CD4-positive, alpha-beta T cell treated with Interleukin-10 for 1 hour (primary cell): ENCODE data around the gene REV1.
"Not testable (repeated sequence)": the region's sequence is repeated elsewhere in the genome, so short reads cannot be mapped to it uniquely, and the experiment has no call there.

Experiments used
- DNase-seq: peaks from one replicate; pipeline ENCODE4 v3.0.0-alpha.2; 2020

The REV1 gene

DNA sequence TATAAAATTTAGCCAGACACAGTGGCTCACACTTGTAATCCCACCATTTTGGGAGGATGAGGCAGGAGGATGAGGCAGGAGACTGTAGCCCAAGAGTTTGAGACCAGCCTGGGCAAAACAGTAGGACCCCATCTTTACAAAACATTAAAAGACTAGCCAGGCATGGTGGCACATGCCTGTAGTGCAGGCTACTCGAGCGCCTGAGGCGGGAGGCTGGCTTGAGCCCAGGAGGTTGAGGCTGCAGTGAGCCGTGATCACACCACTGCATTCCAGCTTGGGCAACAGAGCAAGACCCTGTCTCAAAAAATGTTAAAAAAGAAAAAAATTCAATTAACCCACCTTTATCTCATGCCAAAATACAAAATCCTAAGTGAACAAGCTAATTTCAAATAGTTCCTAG is 4.0 kb downstream of the REV1 start:
- no peak for DNase-seq

GRCh38 chr2:99485411-99485810 is 4.4 kb downstream of the REV1 start:
- no peak for DNase-seq

GRCh38 chr2:99484205-99484604 is 5.6 kb downstream of the REV1 start:
- no peak for DNase-seq

GRCh38 chr2:99481941-99482340 is 7.9 kb downstream of the REV1 start:
- DNase-seq: no peak

- no peak for DNase-seq
Measured at GRCh38 chr2:99481527-99481926, 8.3 kb downstream of the REV1 start.

- no peak for DNase-seq
Measured at GRCh38 chr2:99480390-99480789, 9.4 kb downstream of the REV1 start.

DNA sequence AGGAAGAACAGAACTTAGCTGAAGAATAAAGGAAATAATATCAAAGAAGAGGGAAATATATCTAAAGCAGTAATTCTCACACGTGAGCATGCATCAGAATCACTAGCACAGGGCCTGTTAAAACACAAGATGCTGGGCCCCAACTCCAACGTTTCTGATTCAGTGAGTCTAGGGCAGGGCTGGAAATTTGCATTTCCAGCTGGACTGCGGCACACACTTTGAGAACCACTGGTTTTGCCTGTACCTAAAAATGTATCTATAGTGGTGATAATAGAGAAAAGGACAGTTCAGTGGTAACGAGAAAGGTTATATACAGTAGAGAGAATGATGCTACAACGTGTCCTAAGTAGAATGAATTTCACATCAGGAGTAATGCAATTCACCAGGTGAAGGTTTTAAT is 11.2 kb downstream of the REV1 start:
- DNase-seq: no peak

DNA sequence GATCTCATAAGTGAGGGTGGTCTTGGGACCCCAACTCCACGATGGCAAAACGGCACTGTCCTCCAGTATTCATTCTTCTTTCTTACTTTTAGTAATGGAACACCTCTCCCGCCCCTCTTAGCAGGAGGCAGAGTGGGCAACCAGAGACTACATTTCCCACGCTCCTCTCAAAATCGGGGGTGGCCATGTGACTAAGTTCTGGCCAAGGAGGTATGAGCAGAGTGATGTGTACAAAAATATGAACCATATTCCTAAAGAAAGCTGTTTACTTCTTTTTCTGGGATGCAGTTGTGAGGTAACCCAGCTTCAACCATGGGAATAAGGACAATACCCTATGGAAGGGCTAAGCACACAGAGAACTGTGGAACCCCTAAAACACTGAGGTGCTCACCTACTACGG is 12.8 kb downstream of the REV1 start:
- no peak for DNase-seq

DNA sequence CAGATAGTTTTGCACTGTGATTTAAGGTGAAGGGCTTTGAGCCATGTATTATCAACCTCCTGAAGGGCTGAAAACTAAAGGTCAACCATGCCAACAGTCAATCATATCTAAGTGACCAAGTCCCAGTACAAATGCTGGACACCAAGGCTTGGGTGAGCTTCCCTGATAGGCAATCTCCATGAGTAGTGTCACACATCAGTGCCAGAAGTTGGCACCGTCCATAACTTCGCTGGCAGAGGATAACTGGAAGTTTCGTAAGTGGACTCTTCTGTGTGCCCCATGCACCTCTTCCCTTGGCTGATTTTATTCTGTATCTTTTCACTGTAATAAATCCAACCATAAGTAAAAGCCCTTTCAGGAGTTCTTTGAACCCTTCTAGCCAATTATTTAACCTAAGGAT is 13.2 kb downstream of the REV1 start:
- no peak for DNase-seq

DNA sequence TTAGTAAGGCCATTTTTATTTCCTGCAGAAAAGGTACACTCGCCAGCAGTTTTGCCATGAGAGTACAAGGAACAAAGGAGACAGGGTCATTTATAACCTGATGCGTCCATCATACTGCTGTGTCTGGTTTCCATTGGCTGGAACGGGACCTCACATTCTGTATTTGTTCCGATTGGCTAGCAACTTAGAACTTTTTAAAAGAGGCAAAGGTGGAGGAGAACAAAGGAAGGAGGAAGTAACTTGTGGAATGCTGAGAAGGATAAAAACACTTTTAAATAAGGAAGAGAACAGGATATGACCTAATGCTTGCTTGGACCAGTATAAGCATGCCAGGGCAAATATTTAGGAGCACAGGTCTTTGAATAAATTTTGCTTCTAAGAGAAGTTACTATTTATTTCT is 14.7 kb downstream of the REV1 start:
- not testable (repeated sequence) for DNase-seq

- no peak for DNase-seq
Measured at GRCh38 chr2:99473518-99474083, 16.2 kb downstream of the REV1 start.

GRCh38 chr2:99472600-99472960 is 17.2 kb downstream of the REV1 start:
- no peak for DNase-seq

DNA sequence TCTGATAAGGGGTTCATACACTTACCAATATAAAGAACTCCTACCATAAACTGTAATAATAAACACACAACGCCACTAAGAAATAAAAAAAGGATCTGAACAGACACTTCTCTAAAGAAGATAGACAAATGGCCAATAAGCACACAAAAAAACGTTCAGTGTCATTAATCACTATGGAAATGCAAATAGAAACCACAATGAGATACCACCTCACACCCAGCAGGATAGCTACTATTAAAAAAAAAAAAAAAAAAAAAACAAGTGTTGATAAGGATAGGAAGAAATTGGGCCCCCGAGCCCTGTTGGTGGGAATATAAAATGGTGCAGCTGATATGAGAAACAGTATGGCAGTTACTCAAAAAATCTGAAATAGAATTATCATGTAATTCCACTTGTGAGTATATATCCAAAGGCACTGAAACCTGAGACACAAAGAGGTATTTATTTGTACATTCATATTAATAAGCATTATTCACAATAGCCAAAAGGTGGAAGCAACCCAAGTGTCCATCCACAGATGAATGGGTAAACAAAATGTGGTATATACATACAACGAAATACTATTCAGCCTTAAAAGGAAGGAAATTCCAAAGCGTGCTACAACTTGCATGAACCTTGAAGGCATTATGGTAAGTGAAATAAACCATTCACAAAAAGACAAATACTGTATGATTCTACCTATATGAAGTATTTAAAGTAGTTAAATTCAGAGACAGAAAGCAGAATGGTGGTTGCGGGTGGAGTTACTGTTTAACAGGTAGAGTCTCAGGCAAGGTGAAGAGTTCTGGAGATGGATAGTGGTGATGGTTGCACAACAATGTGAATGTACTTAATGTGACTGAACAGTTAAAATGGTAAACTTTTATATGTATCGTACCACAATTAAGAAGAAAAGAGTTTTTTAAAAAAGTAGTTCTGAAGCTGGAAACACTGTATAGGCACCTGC is 17.9 kb downstream of the REV1 start:
- DNase-seq: no peak

- no peak for DNase-seq
Measured at GRCh38 chr2:99470957-99471356, 18.9 kb downstream of the REV1 start.

- not testable (repeated sequence) for DNase-seq
Measured at GRCh38 chr2:99470459-99470858, 19.4 kb downstream of the REV1 start.

- no peak for DNase-seq
Measured at GRCh38 chr2:99469394-99469793, 20.4 kb downstream of the REV1 start.

GRCh38 chr2:99468155-99468554 is 21.7 kb downstream of the REV1 start:
- DNase-seq: no peak

GRCh38 chr2:99467390-99467789 is 22.4 kb downstream of the REV1 start:
- no peak for DNase-seq

DNA sequence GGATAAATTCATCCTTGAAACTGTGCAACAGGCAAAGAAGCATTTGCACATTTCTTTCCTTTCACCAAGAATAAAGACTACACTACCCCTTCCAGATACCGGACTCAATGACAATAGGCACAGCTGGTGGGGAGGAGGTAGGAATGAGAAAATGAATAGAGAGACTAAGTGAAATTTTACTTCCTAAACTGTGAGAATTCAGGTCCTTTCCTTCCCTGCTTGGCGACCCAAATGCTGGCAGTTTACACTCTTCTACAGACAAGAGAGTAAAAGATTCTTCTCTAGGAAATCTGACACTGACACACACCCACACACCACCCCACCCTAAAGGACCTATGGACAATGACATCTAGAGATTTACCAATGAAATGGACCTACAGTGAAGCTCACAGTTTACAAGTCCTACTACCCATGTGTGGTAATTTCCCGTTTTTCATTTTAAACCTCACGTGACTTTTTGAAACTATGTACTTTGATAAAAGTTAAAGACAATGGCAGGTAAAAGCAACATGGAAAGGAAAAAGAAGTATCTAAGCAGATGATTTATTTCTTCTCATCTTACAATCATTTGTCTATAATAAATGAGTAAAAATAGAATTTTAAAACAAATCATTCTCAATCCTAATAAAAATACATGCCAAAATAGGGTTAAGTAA is 27.9 kb downstream of the REV1 start:
- DNase-seq: no peak

DNA sequence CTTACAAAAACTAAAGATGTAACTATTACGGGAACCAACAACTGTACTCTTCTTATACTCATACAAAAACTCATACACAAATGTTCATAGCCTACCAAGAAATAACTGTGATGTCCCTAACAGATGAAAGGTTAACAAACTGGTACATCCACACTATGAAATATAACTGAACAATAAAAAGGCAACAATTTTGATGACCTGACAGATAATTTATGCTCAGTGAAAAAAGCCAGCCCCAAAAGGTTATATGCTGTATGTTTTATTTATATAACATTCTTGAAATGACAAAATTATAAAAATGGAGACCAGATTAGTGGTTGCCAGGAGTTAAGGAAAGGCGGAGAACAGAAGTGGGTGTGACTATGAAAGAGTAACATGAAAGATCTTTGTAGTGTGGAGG is 31.3 kb downstream of the REV1 start:
- no peak for DNase-seq

GRCh38 chr2:99451686-99452085 is 38.1 kb downstream of the REV1 start:
- DNase-seq: no peak

GRCh38 chr2:99451280-99451679 is 38.5 kb downstream of the REV1 start:
- DNase-seq: no peak

DNA sequence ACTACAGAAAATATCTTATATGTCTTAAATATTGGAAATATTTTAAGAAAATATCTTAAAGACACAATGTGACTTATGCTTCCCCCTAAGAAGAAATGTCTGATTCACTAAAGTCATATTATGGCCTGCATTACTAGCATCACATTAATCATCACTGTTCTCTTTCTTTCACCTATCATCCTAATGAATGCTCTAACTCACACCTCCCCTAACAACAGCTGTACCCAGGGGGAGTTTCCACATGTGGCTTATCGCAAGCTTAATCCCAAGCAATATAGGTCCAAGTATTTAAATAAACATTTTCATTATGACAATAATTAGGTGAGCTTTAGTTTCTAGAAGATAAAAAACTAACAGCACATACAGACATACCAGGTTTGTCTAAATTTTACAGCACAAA is 39.6 kb downstream of the REV1 start:
- DNase-seq: no peak

DNA sequence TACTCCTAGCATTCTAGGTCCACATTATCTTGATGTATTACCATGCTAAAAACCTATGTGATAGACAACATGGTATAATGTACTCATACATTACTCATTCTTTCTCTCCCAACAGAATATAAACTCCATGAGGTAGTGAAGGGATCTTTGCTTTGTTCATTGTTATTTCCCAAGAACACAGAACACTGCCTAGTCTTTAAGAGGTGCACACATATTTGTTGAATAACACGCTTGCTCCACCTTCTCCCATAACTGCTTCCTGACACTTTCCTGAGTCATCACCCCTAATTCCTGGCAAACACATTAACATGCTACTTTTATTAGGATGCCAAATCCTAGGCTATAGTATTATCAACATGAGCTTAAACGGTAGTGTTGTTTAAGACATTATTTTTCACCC is 41.3 kb downstream of the REV1 start:
- no peak for DNase-seq
